B cell (primary cell): Measurements from ENCODE around the gene ZNF189. TPM values are rescaled to one million over a fixed set of nuclear protein-coding genes. Genes with fewer than 3 reads are reported as not detected.

Experiments used
- ATAC-seq: fragments of 200-7000 bp; cut with Tn5 transposase; one replicate; pipeline ENCODE4 v1.10.0; 2021; ENCODE audit warnings: low read depth, mild to moderate bottlenecking, moderate number of reproducible peaks, moderate library complexity
- CTCF ChIA-PET: fragments of 350-600 bp; sonication (Branson Sonifier 250); formaldehyde crosslinking; loops from one replicate; lab custom pipeline; 2021; ENCODE audit warnings: antibody characterized with exemption, inconsistent platforms; lab: Charles Lee
- POLR2A ChIA-PET: fragments of 350-600 bp; sonication (Branson Sonifier 250); formaldehyde crosslinking; loops from one replicate; lab custom pipeline; 2021; ENCODE audit warnings: antibody characterized with exemption; lab: Charles Lee
- DNase-seq: peaks from one replicate; pipeline ENCODE4 v3.0.0; 2013
- H2AFZ ChIP-seq: 2 replicates; pipeline ENCODE4 v1.6.1; 2012; ENCODE audit warnings: mild to moderate bottlenecking, low read depth, low read length; ENCODE audit not compliant: insufficient read depth, poor library complexity, severe bottlenecking
- H3K27ac ChIP-seq, 2 donors: 1 replicate in 1 of 2; 2 replicates in 1 of 2; pipeline ENCODE4 v1.5.1; 2012 to 2013; ENCODE audit warnings: low read length in 2 of 2, mild to moderate bottlenecking in 2 of 2, moderate library complexity in 1 of 2
- H3K27me3 ChIP-seq, 4 experiments: fragments of 200-600 bp in 1 of 4; sonication (generic) in 1 of 4; replicated peaks in 1 of 4; 1 replicate in 2 of 4; 2 replicates in 2 of 4; pipeline versions ENCODE4 v1.6.1 to v1.7.0; 2013 to 2016; ENCODE audit warnings: low read length in 3 of 4, mild to moderate bottlenecking in 2 of 4, mixed read lengths in 1 of 4, moderate library complexity in 1 of 4; ENCODE audit not compliant: insufficient read depth in 4 of 4, control insufficient read depth in 3 of 4; ENCODE audit errors: control extremely low read depth in 1 of 4
- H3K36me3 ChIP-seq, 2 experiments: replicated peaks in 1 of 2; 1 replicate in 1 of 2; 2 replicates in 1 of 2; pipeline versions ENCODE4 v1.6.1 to v1.7.1; 2013; ENCODE audit warnings: low read length in 1 of 2; ENCODE audit not compliant: insufficient read depth in 2 of 2, control insufficient read depth in 1 of 2; ENCODE audit errors: control extremely low read depth in 1 of 2, extremely low read depth in 1 of 2
- H3K4me1 ChIP-seq, 2 donors: fragments of 200-600 bp in 1 of 2; sonication (generic) in 1 of 2; 1 replicate in 1 of 2; 2 replicates in 1 of 2; pipeline versions ENCODE4 v1.5.1 to v1.6.1; 2013 to 2017; ENCODE audit warnings: low read length in 2 of 2; ENCODE audit not compliant: control insufficient read depth in 2 of 2, insufficient read depth in 2 of 2
- H3K4me2 ChIP-seq: replicated peaks from 2 replicates; pipeline ENCODE3; 2012; ENCODE audit warnings: mild to moderate bottlenecking, low read depth, low read length; ENCODE audit not compliant: poor library complexity, severe bottlenecking
- H3K4me3 ChIP-seq, 5 experiments: fragments of 200-600 bp in 1 of 5; sonication (generic) in 1 of 5; 1 replicate in 3 of 5; 2 replicates in 2 of 5; pipeline versions ENCODE4 v1.5.1 to v1.7.0; 2011 to 2016; ENCODE audit warnings: low read length in 4 of 5, mild to moderate bottlenecking in 4 of 5, low read depth in 2 of 5, control low read depth in 1 of 5, moderate library complexity in 1 of 5; ENCODE audit not compliant: insufficient read depth in 1 of 5; ENCODE audit errors: control extremely low read depth in 1 of 5, extremely low read depth in 1 of 5
- H3K79me2 ChIP-seq: fragments of 200-600 bp; sonication (generic); one replicate; pipeline ENCODE4 v1.6.0; 2016; ENCODE audit warnings: low read length; ENCODE audit not compliant: control insufficient read depth, insufficient read depth
- H3K9ac ChIP-seq: fragments of 200-600 bp; sonication (generic); 2 replicates; pipeline ENCODE4 v1.6.1; 2017; ENCODE audit warnings: mild to moderate bottlenecking, low read length, moderate library complexity
- H3K9me3 ChIP-seq, 3 donors: one replicate each; pipeline versions ENCODE4 v1.6.1 to v1.7.1; 2013; ENCODE audit warnings: low read length in 2 of 3; ENCODE audit not compliant: control insufficient read depth in 2 of 3, insufficient read depth in 1 of 3; ENCODE audit errors: control extremely low read depth in 1 of 3
- H4K20me1 ChIP-seq: 2 replicates; pipeline ENCODE4 v1.6.0; 2012; ENCODE audit warnings: mild to moderate bottlenecking, low read length; ENCODE audit not compliant: insufficient read depth, control insufficient read depth, poor library complexity, severe bottlenecking
- H3K27ac Mint-ChIP-seq: one replicate; pipeline ENCODE4 v1.8.0; 2021; ENCODE audit warnings: mixed read lengths
- H3K27me3 Mint-ChIP-seq: one replicate; pipeline ENCODE4 v1.8.0; 2021; ENCODE audit warnings: mixed read lengths
- H3K4me1 Mint-ChIP-seq: one replicate; pipeline ENCODE4 v1.8.0; 2021; ENCODE audit warnings: mixed read lengths
- H3K4me3 Mint-ChIP-seq: one replicate; pipeline ENCODE4 v1.8.0; 2021; ENCODE audit warnings: mixed read lengths
- H3K9me3 Mint-ChIP-seq: one replicate; pipeline ENCODE4 v1.8.0; 2022; ENCODE audit warnings: mixed read lengths; ENCODE audit not compliant: insufficient read depth
- CTCF ChIP-seq: fragments of 200-600 bp; IDR thresholded peaks from one replicate; pipeline ENCODE4 v1.8.0; 2022; ENCODE audit warnings: antibody characterized with exemption, mild to moderate bottlenecking
- EZH2 ChIP-seq: IDR thresholded peaks from 2 replicates; pipeline ENCODE4 v1.6.1; 2012; ENCODE audit warnings: borderline replicate concordance, low read depth, mild to moderate bottlenecking, moderate library complexity, low read length; ENCODE audit not compliant: insufficient read depth, poor library complexity, severe bottlenecking
- WGBS: methylation state at CpG from one replicate; pipeline ENCODE4 v1.1.5; 2013; ENCODE audit warnings: missing lambda C conversion rate; ENCODE audit not compliant: insufficient coverage; 5-methylcytosine and 5-hydroxymethylcytosine counted together
- intact Hi-C: fragments of 100-400 bp; cut with micrococcal nuclease; formaldehyde crosslinking; loops from one replicate; pipeline ENCODE4 v1.10.0; 2022
- polyA plus RNA-seq: library from polyadenylated mRNA; depleted of rRNA; stranded (reverse); fragments of >200 nt; gene quantifications from 2 replicates; pipeline ENCODE4 v1.2.3, GENCODE V29; 2012
- total RNA-seq, 2 donors: library from RNA; stranded (reverse); fragments of 120-200 nt in 1 of 2; gene quantifications; 1 replicate in 1 of 2; 2 replicates in 1 of 2; pipeline versions ENCODE4 v1.2.3 to v1.2.4, GENCODE V29; 2013 to 2022

ZNF189 gene
- total and polyA plus RNA-seq, 2 donors (not counting 1 experiment from before 2014, with no cell fraction given) = 4.0 to 25.7 TPM

- Histone ChIP-seq H3K27me3 (no peaks in the 10 kb centered on the region), H3K79me2 (no peaks in the 10 kb centered on the region), H3K27ac (no peak overlapping the region), H3K4me2 (no peak overlapping the region), H2AFZ (no peak overlapping the region), H3K4me1 (no peaks in the 10 kb centered on the region), H4K20me1 (no peaks in the 10 kb centered on the region), H3K4me3 (no peak overlapping the region), H3K9ac (no peak overlapping the region), H3K36me3 (no peaks in the 10 kb centered on the region), H3K9me3 (no peaks in the 10 kb centered on the region)
- ChIA-PET CTCF (no interaction called here), POLR2A (no interaction called here)
- no peak overlapping the region for H3K27ac Mint-ChIP-seq
- no CpG with 5 or more reads among the region's 5 CpGs for WGBS
- H3K4me3 Mint-ChIP-seq = no peak overlapping the region
- no peaks in the 10 kb centered on the region for H3K4me1 Mint-ChIP-seq
- DNase-seq (no peak), ATAC-seq (no peak)
- peaks cover 17% of the 10 kb centered on the region for H3K27me3 Mint-ChIP-seq
- no peaks in the 10 kb centered on the region for H3K9me3 Mint-ChIP-seq
- intact Hi-C loops = no loop called here
- TF ChIP-seq CTCF (no peak), EZH2 (no peak)
Measured at GRCh38 chr9:101366038-101366756, 32.5 kb upstream of the ZNF189 start.

DNA sequence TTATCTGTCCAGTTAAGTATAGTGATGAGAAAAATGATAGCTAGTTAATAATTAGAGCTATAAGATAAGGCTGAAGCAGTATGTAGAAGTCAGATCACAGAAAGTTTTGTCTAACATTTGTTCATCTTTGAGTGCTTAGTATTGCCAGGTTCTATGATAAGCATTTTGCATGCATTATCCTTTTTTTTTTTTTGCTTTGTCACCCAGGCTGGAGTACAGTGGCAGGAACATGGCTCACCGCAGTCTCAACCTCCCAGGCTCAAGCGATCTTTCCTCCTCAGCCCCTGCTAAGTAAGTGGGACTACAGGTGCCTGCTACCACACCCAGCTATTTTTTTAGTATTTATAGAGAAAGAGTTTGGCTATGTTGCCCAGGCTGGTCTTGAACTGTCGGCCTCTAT, 31.3 kb upstream of the ZNF189 start:
- ATAC-seq (no peak), DNase-seq (no peak)
- Mint-ChIP-seq H3K27ac (no peak overlapping the region), H3K9me3 (no peaks in the 10 kb centered on the region), H3K27me3 (peaks cover 24% of the 10 kb centered on the region), H3K4me3 (no peak overlapping the region), H3K4me1 (no peaks in the 10 kb centered on the region)
- Histone ChIP-seq H3K27me3 (no peaks in the 10 kb centered on the region), H2AFZ (no peak overlapping the region), H3K4me2 (no peak overlapping the region), H3K4me1 (no peaks in the 10 kb centered on the region), H3K27ac (no peak overlapping the region), H3K9me3 (peaks cover 0 to 2% (median 0%) of the 10 kb centered on the region in 3 donors), H4K20me1 (no peaks in the 10 kb centered on the region), H3K79me2 (no peaks in the 10 kb centered on the region), H3K9ac (no peak overlapping the region), H3K4me3 (no peak overlapping the region), H3K36me3 (no peaks in the 10 kb centered on the region)
- TF ChIP-seq CTCF (no peak), EZH2 (no peak)
- intact Hi-C loops = no loop called here
- WGBS = no CpG with 5 or more reads among the region's 3 CpGs
- ChIA-PET CTCF (interaction anchor here (0.7 kb wide), 1 partner anchor 16 kb away, joined by 4 read pairs; no protein-coding TSS in a partner anchor), POLR2A (no interaction called here)
